Loucy (cell line): ENCODE measurements around the gene FMNL3.

Experiments used
- H2AFZ ChIP-seq: fragments of 200-600 bp; sonication (generic); 2 replicates; pipeline ENCODE4 v1.6.0; 2016; ENCODE audit warnings: antibody characterized with exemption, mild to moderate bottlenecking, low read length, moderate library complexity
- H3F3A ChIP-seq: fragments of 200-600 bp; 2 replicates; pipeline ENCODE4 v1.6.0; 2016; ENCODE audit warnings: antibody characterized with exemption, low read depth, mild to moderate bottlenecking
- H3K27me3 ChIP-seq: fragments of 200-600 bp; sonication (generic); 2 replicates; pipeline ENCODE4 v1.6.1; 2014; ENCODE audit warnings: low read length, mild to moderate bottlenecking; ENCODE audit not compliant: insufficient read depth, poor library complexity, severe bottlenecking
- H3K36me3 ChIP-seq: fragments of 200-600 bp; sonication (generic); 2 replicates; pipeline ENCODE4 v1.6.1; 2016; ENCODE audit warnings: low read length; ENCODE audit not compliant: insufficient read depth
- H3K4me1 ChIP-seq: fragments of 200-600 bp; sonication (generic); 2 replicates; pipeline ENCODE4 v1.5.1; 2014; ENCODE audit warnings: low read length, mild to moderate bottlenecking; ENCODE audit not compliant: insufficient read depth, poor library complexity, severe bottlenecking
- H3K4me2 ChIP-seq: fragments of 200-600 bp; sonication (generic); 2 replicates; pipeline ENCODE4 v1.6.0; 2014; ENCODE audit warnings: antibody characterized with exemption, low read length, low read depth, mild to moderate bottlenecking; ENCODE audit not compliant: poor library complexity, severe bottlenecking
- H3K4me3 ChIP-seq: fragments of 200-600 bp; sonication (generic); 2 replicates; pipeline ENCODE4 v1.5.1; 2014; ENCODE audit warnings: low read length, mild to moderate bottlenecking, mixed read lengths; ENCODE audit not compliant: poor library complexity, severe bottlenecking
- H3K79me2 ChIP-seq: fragments of 200-600 bp; sonication (generic); 2 replicates; pipeline ENCODE4 v1.6.1; 2014; ENCODE audit warnings: low read length; ENCODE audit not compliant: insufficient read depth
- H3K9ac ChIP-seq: fragments of 200-600 bp; sonication (generic); 2 replicates; pipeline ENCODE4 v1.6.0; 2014; ENCODE audit warnings: mild to moderate bottlenecking, low read depth, low read length, moderate library complexity; ENCODE audit not compliant: poor library complexity, severe bottlenecking
- H3K9me2 ChIP-seq: fragments of 200-600 bp; sonication (generic); replicated peaks from 2 replicates; pipeline ENCODE4 v1.6.1; 2016; ENCODE audit warnings: low read depth, low read length, mixed read lengths
- H3K9me3 ChIP-seq: fragments of 200-600 bp; sonication (generic); 2 replicates; pipeline ENCODE4 v1.6.1; 2014; ENCODE audit warnings: mild to moderate bottlenecking, antibody characterized with exemption, low read length, low read depth; ENCODE audit not compliant: insufficient read depth
- H4K20me1 ChIP-seq: fragments of 200-600 bp; sonication (generic); 2 replicates; pipeline ENCODE4 v1.6.0; 2014; ENCODE audit warnings: antibody characterized with exemption, low read length, mild to moderate bottlenecking; ENCODE audit not compliant: insufficient read depth, poor library complexity, severe bottlenecking
- EZH2phosphoT487 ChIP-seq: fragments of 200-600 bp; IDR thresholded peaks from 2 replicates; pipeline ENCODE4 v1.6.1; 2018; ENCODE audit warnings: antibody characterized with exemption, mild to moderate bottlenecking, moderate library complexity, borderline replicate concordance
- TF ChIP-seq, protein P1 (sequence below): fragments of 200-600 bp; sonication (generic); conservative IDR thresholded peaks from 2 replicates; pipeline ENCODE4 v1.5.1; 2014; ENCODE audit warnings: mild to moderate bottlenecking, antibody characterized with exemption, low read length

Gene FMNL3

GRCh38 chr12:49647827-49648711 lies 59.1 kb downstream of the FMNL3 start:
- Histone ChIP-seq H3K79me2 (no peaks in the 10 kb centered on the region), H3K9me3 (no peaks in the 10 kb centered on the region), H3K4me3 (no peak overlapping the region), H3K4me2 (peak overlapping the region; percentile 32), H3K9me2 (no peaks in the 10 kb centered on the region), H3K9ac (peak overlapping the region; percentile 5), H3K36me3 (peaks cover 67% of the 10 kb centered on the region; the same call in 1 of the 2 replicates), H3F3A (no peaks in the 10 kb centered on the region), H3K27me3 (no peaks in the 10 kb centered on the region), H4K20me1 (no peaks in the 10 kb centered on the region), H3K4me1 (peaks cover 35% of the 10 kb centered on the region), H2AFZ (no peak overlapping the region)
- TF ChIP-seq, protein P1, sequence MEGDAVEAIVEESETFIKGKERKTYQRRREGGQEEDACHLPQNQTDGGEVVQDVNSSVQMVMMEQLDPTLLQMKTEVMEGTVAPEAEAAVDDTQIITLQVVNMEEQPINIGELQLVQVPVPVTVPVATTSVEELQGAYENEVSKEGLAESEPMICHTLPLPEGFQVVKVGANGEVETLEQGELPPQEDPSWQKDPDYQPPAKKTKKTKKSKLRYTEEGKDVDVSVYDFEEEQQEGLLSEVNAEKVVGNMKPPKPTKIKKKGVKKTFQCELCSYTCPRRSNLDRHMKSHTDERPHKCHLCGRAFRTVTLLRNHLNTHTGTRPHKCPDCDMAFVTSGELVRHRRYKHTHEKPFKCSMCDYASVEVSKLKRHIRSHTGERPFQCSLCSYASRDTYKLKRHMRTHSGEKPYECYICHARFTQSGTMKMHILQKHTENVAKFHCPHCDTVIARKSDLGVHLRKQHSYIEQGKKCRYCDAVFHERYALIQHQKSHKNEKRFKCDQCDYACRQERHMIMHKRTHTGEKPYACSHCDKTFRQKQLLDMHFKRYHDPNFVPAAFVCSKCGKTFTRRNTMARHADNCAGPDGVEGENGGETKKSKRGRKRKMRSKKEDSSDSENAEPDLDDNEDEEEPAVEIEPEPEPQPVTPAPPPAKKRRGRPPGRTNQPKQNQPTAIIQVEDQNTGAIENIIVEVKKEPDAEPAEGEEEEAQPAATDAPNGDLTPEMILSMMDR, result no peak
- no peak for TF ChIP-seq EZH2phosphoT487

DNA sequence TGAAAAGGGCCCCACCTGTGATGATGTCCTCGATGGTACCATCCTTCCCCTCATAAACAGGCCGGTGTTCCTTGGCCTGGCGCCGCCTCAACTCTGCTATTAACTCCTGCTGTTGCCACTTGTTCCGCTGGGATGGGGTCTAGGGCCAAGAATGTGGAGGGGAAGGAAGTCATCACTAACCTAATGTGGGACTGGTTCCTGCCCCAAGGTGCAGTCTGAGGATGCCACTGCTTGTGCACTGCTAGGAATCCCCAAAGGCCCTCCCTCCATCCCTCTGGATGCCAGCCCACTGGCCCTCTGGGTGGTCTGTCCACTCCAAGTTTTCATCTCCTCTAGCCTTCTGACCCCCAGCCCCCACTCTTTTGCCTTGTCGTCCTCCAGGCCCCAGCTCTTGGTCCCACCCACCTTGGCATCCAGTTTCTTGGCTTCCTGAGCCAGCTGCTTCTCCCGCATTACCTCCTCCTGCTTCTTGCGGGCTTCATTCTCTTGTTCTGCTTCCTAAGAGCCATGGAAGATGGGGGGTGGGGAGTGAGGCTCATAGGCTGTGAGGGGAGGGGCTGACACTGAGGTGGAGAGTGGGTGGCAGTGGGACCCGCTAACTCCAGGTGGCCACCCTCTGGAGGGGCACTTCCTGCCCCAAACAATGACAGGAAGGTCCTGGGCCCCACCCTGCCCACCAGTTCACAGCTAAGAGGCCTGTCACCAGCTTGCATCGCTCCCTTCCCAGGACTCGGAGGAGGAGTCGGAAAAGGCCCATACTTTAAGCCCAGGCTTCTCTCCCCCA lies 60.1 kb downstream of the FMNL3 start:
- no peaks in the 10 kb centered on the region for H3K9me3 ChIP-seq
- no peaks in the 10 kb centered on the region for H3K9me2 ChIP-seq
- H3K4me2 ChIP-seq, result peak overlapping the region; percentile 32
- peak overlapping the region; percentile 5 for H3K9ac ChIP-seq
- H3K36me3 ChIP-seq, result peaks cover 57% of the 10 kb centered on the region; the same call in 1 of the 2 replicates
- TF ChIP-seq, protein P1, result no peak
- no peak for TF ChIP-seq EZH2phosphoT487
- H2AFZ ChIP-seq, result no peak overlapping the region
- H3K27me3 ChIP-seq, result no peaks in the 10 kb centered on the region
- peaks cover 32% of the 10 kb centered on the region for H3K4me1 ChIP-seq
- no peaks in the 10 kb centered on the region for H3F3A ChIP-seq
- H3K79me2 ChIP-seq, result no peaks in the 10 kb centered on the region
- H3K4me3 ChIP-seq, result no peak overlapping the region
- no peaks in the 10 kb centered on the region for H4K20me1 ChIP-seq

DNA sequence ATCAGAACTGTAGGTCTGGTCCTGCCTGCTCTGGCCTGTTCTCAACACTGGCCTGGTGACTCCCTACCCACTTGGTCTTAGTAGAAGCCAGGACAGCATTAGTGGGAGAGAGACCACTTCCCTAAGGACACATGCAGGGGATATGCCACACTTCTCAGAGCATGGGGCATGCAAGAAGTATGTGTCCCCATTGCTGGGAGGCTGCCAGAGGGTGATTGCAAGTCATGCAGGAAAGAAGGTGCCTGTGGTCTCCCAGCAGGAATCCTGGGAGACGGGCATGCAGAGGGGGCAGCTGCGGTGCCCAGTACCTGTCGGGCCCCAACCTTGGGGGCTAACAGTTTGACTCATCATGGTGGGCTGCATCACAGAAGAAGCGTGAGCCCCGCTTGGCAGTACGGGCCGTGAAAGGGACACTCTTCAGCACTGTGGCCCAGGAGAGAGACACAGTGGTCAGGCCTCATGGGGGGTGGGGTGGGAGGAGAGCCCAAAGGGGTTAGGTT lies 60.8 kb downstream of the FMNL3 start:
- peaks cover 50% of the 10 kb centered on the region; the same call in 1 of the 2 replicates for H3K36me3 ChIP-seq
- no peaks in the 10 kb centered on the region for H3K79me2 ChIP-seq
- no peaks in the 10 kb centered on the region for H3K9me2 ChIP-seq
- no peak overlapping the region for H3K4me3 ChIP-seq
- no peaks in the 10 kb centered on the region for H3K27me3 ChIP-seq
- peaks cover 27% of the 10 kb centered on the region for H3K4me1 ChIP-seq
- no peak overlapping the region for H2AFZ ChIP-seq
- no peaks in the 10 kb centered on the region for H4K20me1 ChIP-seq
- TF ChIP-seq EZH2phosphoT487, result no peak
- TF ChIP-seq, protein P1, result no peak
- H3F3A ChIP-seq, result no peaks in the 10 kb centered on the region
- no peak overlapping the region for H3K4me2 ChIP-seq
- H3K9me3 ChIP-seq, result no peaks in the 10 kb centered on the region
- H3K9ac ChIP-seq, result no peak overlapping the region
